SH-SY5Y (cell line): ENCODE data around the gene ACAD9.

ENCODE experiments used
- GATA2 ChIP-seq: IDR thresholded peaks from 2 replicates; pipeline ENCODE4 v1.6.1; 2011; ENCODE audit warnings: mild to moderate bottlenecking, low read depth, low read length
- GATA3 ChIP-seq: IDR thresholded peaks from 2 replicates; pipeline ENCODE4 v1.6.1; 2011; ENCODE audit warnings: low read depth, mild to moderate bottlenecking, low read length, moderate library complexity

DNA sequence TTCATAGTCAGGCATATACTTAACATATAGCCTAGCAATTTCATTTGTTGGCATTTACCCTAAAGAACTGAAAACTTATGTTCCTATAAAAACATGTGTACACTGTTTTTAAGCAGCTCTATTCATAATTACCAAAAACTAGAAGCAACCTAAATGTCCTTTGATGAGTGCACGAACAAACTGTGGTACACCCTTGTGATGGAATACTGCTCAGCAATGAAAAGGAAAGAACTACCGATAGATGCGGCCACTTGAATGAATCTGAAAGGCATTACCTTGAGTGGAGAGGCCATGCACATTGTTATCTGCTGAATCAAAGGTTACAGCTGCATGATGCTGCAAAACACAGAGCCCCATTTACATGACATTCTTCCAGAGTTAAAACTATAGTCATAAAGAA, 69.7 kb downstream of the ACAD9 start:
- TF ChIP-seq GATA2 (no peak), GATA3 (no peak)
